Chondrocyte (in vitro differentiated cells): ENCODE results near the gene ISLR. TPM values are rescaled to one million over a fixed set of nuclear protein-coding genes. Genes with fewer than 3 reads are reported as not detected.

Experiments
- DNase-seq: peaks from one replicate; pipeline ENCODE4 v3.0.0; 2021; ENCODE audit warnings: mixed read lengths, low spot score
- H3K27ac Mint-ChIP-seq: one replicate; pipeline ENCODE4 v1.8.0; 2021; ENCODE audit warnings: mild to moderate bottlenecking, moderate library complexity, mixed read lengths; ENCODE audit not compliant: unreplicated experiment
- H3K27me3 Mint-ChIP-seq: 2 replicates; pipeline ENCODE4 v1.8.0; 2021; ENCODE audit warnings: low read depth, mixed read lengths
- H3K36me3 Mint-ChIP-seq: 2 replicates; pipeline ENCODE4 v1.8.0; 2021; ENCODE audit warnings: low read depth, mixed read lengths
- H3K4me1 Mint-ChIP-seq: 2 replicates; pipeline ENCODE4 v1.8.0; 2021; ENCODE audit warnings: low read depth, mild to moderate bottlenecking, mixed read lengths
- H3K4me3 Mint-ChIP-seq: one replicate; pipeline ENCODE4 v1.8.0; 2021; ENCODE audit warnings: mild to moderate bottlenecking, moderate library complexity, mixed read lengths; ENCODE audit not compliant: unreplicated experiment
- H3K9me3 Mint-ChIP-seq: 2 replicates; pipeline ENCODE4 v1.8.0; 2021; ENCODE audit warnings: low read depth, mixed read lengths
- CTCF ChIP-seq: fragments of 200-600 bp; sonication (generic); IDR thresholded peaks from 2 replicates; pipeline ENCODE4 v1.5.0; 2021; ENCODE audit warnings: antibody characterized with exemption, mild to moderate bottlenecking, moderate library complexity
- total RNA-seq: library from RNA; stranded (reverse); gene quantifications from 3 replicates; pipeline ENCODE4 v1.2.1, GENCODE V29; 2021

The ISLR gene
- total RNA-seq, 1 donor from 2014 or later: 49.6 TPM

- H3K4me3 Mint-ChIP-seq: no peak overlapping the region
- peaks cover 28% of the 10 kb centered on the region for H3K27me3 Mint-ChIP-seq
- no peak for DNase-seq
- H3K9me3 Mint-ChIP-seq: no peaks in the 10 kb centered on the region
- peaks cover 2% of the 10 kb centered on the region for H3K36me3 Mint-ChIP-seq
- TF ChIP-seq CTCF: peak; percentile 68
- H3K4me1 Mint-ChIP-seq: peaks cover 43% of the 10 kb centered on the region
- no peak overlapping the region for H3K27ac Mint-ChIP-seq
Observed at GRCh38 chr15:74134387-74135027, 39.0 kb upstream of the ISLR start.

GRCh38 chr15:74135041-74135565 is 38.4 kb upstream of the ISLR start:
- no peak for DNase-seq
- H3K4me3 Mint-ChIP-seq: peak overlapping the region; percentile 73
- TF ChIP-seq CTCF: no peak
- H3K27ac Mint-ChIP-seq: peak overlapping the region; percentile 11
- H3K27me3 Mint-ChIP-seq: peaks cover 24% of the 10 kb centered on the region
- H3K36me3 Mint-ChIP-seq: peaks cover 2% of the 10 kb centered on the region
- H3K9me3 Mint-ChIP-seq: no peaks in the 10 kb centered on the region
- peaks cover 38% of the 10 kb centered on the region for H3K4me1 Mint-ChIP-seq

GRCh38 chr15:74136540-74136813 is 37.0 kb upstream of the ISLR start:
- no peak for DNase-seq
- TF ChIP-seq CTCF: no peak
- peaks cover 12% of the 10 kb centered on the region for H3K27me3 Mint-ChIP-seq
- no peaks in the 10 kb centered on the region for H3K36me3 Mint-ChIP-seq
- H3K4me3 Mint-ChIP-seq: peak overlapping the region; percentile 73
- no peaks in the 10 kb centered on the region for H3K9me3 Mint-ChIP-seq
- H3K4me1 Mint-ChIP-seq: peaks cover 28% of the 10 kb centered on the region
- H3K27ac Mint-ChIP-seq: peak overlapping the region; percentile 91

GRCh38 chr15:74136814-74137536 is 36.5 kb upstream of the ISLR start:
- TF ChIP-seq CTCF: no peak

GRCh38 chr15:74137537-74137894 is 36.0 kb upstream of the ISLR start:
- Mint-ChIP-seq H3K27me3 (peaks cover 5% of the 10 kb centered on the region), H3K9me3 (no peaks in the 10 kb centered on the region), H3K36me3 (no peaks in the 10 kb centered on the region), H3K27ac (no peak overlapping the region), H3K4me1 (peaks cover 33% of the 10 kb centered on the region), H3K4me3 (no peak overlapping the region)
- no peak for DNase-seq
- no peak for TF ChIP-seq CTCF

More at GRCh38 chr15:74136814-74137536, 36.5 kb upstream of the ISLR start:
- H3K36me3 Mint-ChIP-seq: no peaks in the 10 kb centered on the region
- H3K4me3 Mint-ChIP-seq: peak overlapping the region; percentile 73
- peaks cover 8% of the 10 kb centered on the region for H3K27me3 Mint-ChIP-seq
- H3K4me1 Mint-ChIP-seq: peaks cover 33% of the 10 kb centered on the region
- H3K27ac Mint-ChIP-seq: peak overlapping the region; percentile 91
- DNase-seq: no peak
- no peaks in the 10 kb centered on the region for H3K9me3 Mint-ChIP-seq
